ENCODE results near the gene HMHB1.
"Not testable (repeated sequence)": the region's sequence is repeated elsewhere in the genome, so short reads cannot be mapped to it uniquely, and the experiment has no call there.

HMHB1 gene

GRCh38 chr5:143805861-143806260 lies 6.1 kb upstream of the HMHB1 start:
- H3K27me3 ChIP-seq (ENCODE audit: control insufficient read depth, insufficient read depth, low read length) = no peaks in the 10 kb centered on the region
- no peak overlapping the region for H3K4me3 ChIP-seq (ENCODE audit: low read depth, low read length)
- H3K4me1 ChIP-seq (ENCODE audit: control insufficient read depth, insufficient read depth, low read length) = no peaks in the 10 kb centered on the region
- no peaks in the 10 kb centered on the region for H3K9me3 ChIP-seq (ENCODE audit: control insufficient read depth, insufficient read depth, low read depth, low read length)
- H3K9ac ChIP-seq (ENCODE audit: low read length) = no peak overlapping the region
- no peak overlapping the region for H3K27ac ChIP-seq (ENCODE audit: low read depth, low read length)
- H3K36me3 ChIP-seq (ENCODE audit: control insufficient read depth, insufficient read depth, low read length) = no peaks in the 10 kb centered on the region

GRCh38 chr5:143806579-143806978 lies 5.4 kb upstream of the HMHB1 start:
- Histone ChIP-seq H3K27me3 (ENCODE audit: control insufficient read depth, insufficient read depth, low read length) (no peaks in the 10 kb centered on the region), H3K36me3 (ENCODE audit: control insufficient read depth, insufficient read depth, low read length) (no peaks in the 10 kb centered on the region), H3K9ac (ENCODE audit: low read length) (no peak overlapping the region), H3K27ac (ENCODE audit: low read depth, low read length) (no peak overlapping the region), H3K4me3 (ENCODE audit: low read depth, low read length) (no peak overlapping the region), H3K9me3 (ENCODE audit: control insufficient read depth, insufficient read depth, low read depth, low read length) (no peaks in the 10 kb centered on the region), H3K4me1 (ENCODE audit: control insufficient read depth, insufficient read depth, low read length) (no peaks in the 10 kb centered on the region)

- no peak overlapping the region for H3K27ac ChIP-seq (ENCODE audit: low read depth, low read length)
- H3K9ac ChIP-seq (ENCODE audit: low read length) = no peak overlapping the region
- no peaks in the 10 kb centered on the region for H3K27me3 ChIP-seq (ENCODE audit: control insufficient read depth, insufficient read depth, low read length)
- no peaks in the 10 kb centered on the region for H3K4me1 ChIP-seq (ENCODE audit: control insufficient read depth, insufficient read depth, low read length)
- no peak overlapping the region for H3K4me3 ChIP-seq (ENCODE audit: low read depth, low read length)
- no peaks in the 10 kb centered on the region for H3K36me3 ChIP-seq (ENCODE audit: control insufficient read depth, insufficient read depth, low read length)
- no peaks in the 10 kb centered on the region for H3K9me3 ChIP-seq (ENCODE audit: control insufficient read depth, insufficient read depth, low read depth, low read length)
Observed at GRCh38 chr5:143807401-143807800, 4.6 kb upstream of the HMHB1 start.

- H3K9me3 ChIP-seq (ENCODE audit: control insufficient read depth, insufficient read depth, low read depth, low read length); H3K4me3 ChIP-seq (ENCODE audit: low read depth, low read length): not testable (repeated sequence)
Observed at GRCh38 chr5:143816370-143816769, 4.4 kb downstream of the HMHB1 start.

GRCh38 chr5:143819716-143820115 lies 7.8 kb downstream of the HMHB1 start:
- Histone ChIP-seq H3K4me3 (ENCODE audit: low read depth, low read length) (no peak overlapping the region), H3K27me3 (ENCODE audit: control insufficient read depth, insufficient read depth, low read length) (no peaks in the 10 kb centered on the region), H3K9me3 (ENCODE audit: control insufficient read depth, insufficient read depth, low read depth, low read length) (no peaks in the 10 kb centered on the region), H3K36me3 (ENCODE audit: control insufficient read depth, insufficient read depth, low read length) (no peaks in the 10 kb centered on the region), H3K4me1 (ENCODE audit: control insufficient read depth, insufficient read depth, low read length) (no peaks in the 10 kb centered on the region), H3K27ac (ENCODE audit: low read depth, low read length) (no peak overlapping the region), H3K9ac (ENCODE audit: low read length) (no peak overlapping the region)

More at GRCh38 chr5:143816370-143816769, 4.4 kb downstream of the HMHB1 start:
- not testable (repeated sequence) for H3K36me3 ChIP-seq (ENCODE audit: control insufficient read depth, insufficient read depth, low read length); H3K4me1 ChIP-seq (ENCODE audit: control insufficient read depth, insufficient read depth, low read length); H3K9ac ChIP-seq (ENCODE audit: low read length); H3K27ac ChIP-seq (ENCODE audit: low read depth, low read length); H3K27me3 ChIP-seq (ENCODE audit: control insufficient read depth, insufficient read depth, low read length)

GRCh38 chr5:143820451-143820850 lies 8.5 kb downstream of the HMHB1 start:
- Histone ChIP-seq H3K4me1 (ENCODE audit: control insufficient read depth, insufficient read depth, low read length) (no peaks in the 10 kb centered on the region), H3K27ac (ENCODE audit: low read depth, low read length) (no peak overlapping the region), H3K9me3 (ENCODE audit: control insufficient read depth, insufficient read depth, low read depth, low read length) (no peaks in the 10 kb centered on the region), H3K9ac (ENCODE audit: low read length) (no peak overlapping the region), H3K36me3 (ENCODE audit: control insufficient read depth, insufficient read depth, low read length) (no peaks in the 10 kb centered on the region), H3K27me3 (ENCODE audit: control insufficient read depth, insufficient read depth, low read length) (no peaks in the 10 kb centered on the region), H3K4me3 (ENCODE audit: low read depth, low read length) (no peak overlapping the region)

GRCh38 chr5:143824851-143825720 lies 13.1 kb downstream of the HMHB1 start:
- no peak overlapping the region for H3K9ac ChIP-seq (ENCODE audit: low read length)
- H3K4me3 ChIP-seq (ENCODE audit: low read depth, low read length) = no peak overlapping the region
- H3K36me3 ChIP-seq (ENCODE audit: control insufficient read depth, insufficient read depth, low read length) = no peaks in the 10 kb centered on the region
- no peaks in the 10 kb centered on the region for H3K9me3 ChIP-seq (ENCODE audit: control insufficient read depth, insufficient read depth, low read depth, low read length)
- H3K4me1 ChIP-seq (ENCODE audit: control insufficient read depth, insufficient read depth, low read length) = no peaks in the 10 kb centered on the region
- no peaks in the 10 kb centered on the region for H3K27me3 ChIP-seq (ENCODE audit: control insufficient read depth, insufficient read depth, low read length)
- H3K27ac ChIP-seq (ENCODE audit: low read depth, low read length) = no peak overlapping the region

GRCh38 chr5:143826951-143827444 lies 15.0 kb downstream of the HMHB1 start:
- H3K9me3 ChIP-seq (ENCODE audit: control insufficient read depth, insufficient read depth, low read depth, low read length) = no peaks in the 10 kb centered on the region
- no peak overlapping the region for H3K27ac ChIP-seq (ENCODE audit: low read depth, low read length)
- no peaks in the 10 kb centered on the region for H3K27me3 ChIP-seq (ENCODE audit: control insufficient read depth, insufficient read depth, low read length)
- no peak overlapping the region for H3K9ac ChIP-seq (ENCODE audit: low read length)
- H3K4me1 ChIP-seq (ENCODE audit: control insufficient read depth, insufficient read depth, low read length) = no peaks in the 10 kb centered on the region
- no peak overlapping the region for H3K4me3 ChIP-seq (ENCODE audit: low read depth, low read length)
- H3K36me3 ChIP-seq (ENCODE audit: control insufficient read depth, insufficient read depth, low read length) = no peaks in the 10 kb centered on the region

GRCh38 chr5:143828710-143829109 lies 16.7 kb downstream of the HMHB1 start:
- Histone ChIP-seq H3K36me3 (ENCODE audit: control insufficient read depth, insufficient read depth, low read length) (no peaks in the 10 kb centered on the region), H3K9ac (ENCODE audit: low read length) (no peak overlapping the region), H3K4me3 (ENCODE audit: low read depth, low read length) (no peak overlapping the region), H3K27ac (ENCODE audit: low read depth, low read length) (no peak overlapping the region), H3K27me3 (ENCODE audit: control insufficient read depth, insufficient read depth, low read length) (no peaks in the 10 kb centered on the region), H3K9me3 (ENCODE audit: control insufficient read depth, insufficient read depth, low read depth, low read length) (no peaks in the 10 kb centered on the region), H3K4me1 (ENCODE audit: control insufficient read depth, insufficient read depth, low read length) (no peaks in the 10 kb centered on the region)

GRCh38 chr5:143833177-143833576 lies 21.2 kb downstream of the HMHB1 start:
- Histone ChIP-seq H3K9ac (ENCODE audit: low read length) (no peak overlapping the region), H3K27me3 (ENCODE audit: control insufficient read depth, insufficient read depth, low read length) (no peaks in the 10 kb centered on the region), H3K4me1 (ENCODE audit: control insufficient read depth, insufficient read depth, low read length) (no peaks in the 10 kb centered on the region), H3K9me3 (ENCODE audit: control insufficient read depth, insufficient read depth, low read depth, low read length) (no peaks in the 10 kb centered on the region), H3K4me3 (ENCODE audit: low read depth, low read length) (no peak overlapping the region), H3K36me3 (ENCODE audit: control insufficient read depth, insufficient read depth, low read length) (no peaks in the 10 kb centered on the region), H3K27ac (ENCODE audit: low read depth, low read length) (no peak overlapping the region)

- Histone ChIP-seq H3K9ac (ENCODE audit: low read length) (no peak overlapping the region), H3K36me3 (ENCODE audit: control insufficient read depth, insufficient read depth, low read length) (no peaks in the 10 kb centered on the region), H3K9me3 (ENCODE audit: control insufficient read depth, insufficient read depth, low read depth, low read length) (no peaks in the 10 kb centered on the region), H3K4me3 (ENCODE audit: low read depth, low read length) (no peak overlapping the region), H3K4me1 (ENCODE audit: control insufficient read depth, insufficient read depth, low read length) (no peaks in the 10 kb centered on the region), H3K27me3 (ENCODE audit: control insufficient read depth, insufficient read depth, low read length) (no peaks in the 10 kb centered on the region), H3K27ac (ENCODE audit: low read depth, low read length) (no peak overlapping the region)
Observed at GRCh38 chr5:143835251-143835650, 23.3 kb downstream of the HMHB1 start.

Data from HUES6 (cell line).